Colonic mucosa (tissue), 4 donors: Measurements from ENCODE around the gene MPP1. TPM values are rescaled to one million over a fixed set of nuclear protein-coding genes. Genes with fewer than 3 reads are reported as not detected.
A peak's percentile ranks its signal among the peaks of the same experiment; 100 is the strongest.

Source experiments
- DNase-seq: peaks from one replicate; pipeline ENCODE4 v3.0.0-alpha.2; 2020
- H3K27ac ChIP-seq: fragments of 200-600 bp; one replicate; pipeline ENCODE4 v1.8.0; 2021
- H3K27me3 ChIP-seq: fragments of 200-600 bp; one replicate; pipeline ENCODE4 v1.8.0; 2021
- H3K36me3 ChIP-seq: fragments of 200-600 bp; one replicate; pipeline ENCODE4 v1.8.0; 2021
- H3K4me1 ChIP-seq: fragments of 200-600 bp; one replicate; pipeline ENCODE4 v1.8.0; 2021; ENCODE audit warnings: mild to moderate bottlenecking
- H3K4me3 ChIP-seq: fragments of 200-600 bp; one replicate; pipeline ENCODE4 v1.8.0; 2021
- H3K9ac ChIP-seq, 2 donors: one replicate each; pipeline ENCODE4 v1.7.0; 2013; ENCODE audit warnings: control low read depth in 2 of 2, low read depth in 2 of 2, low read length in 2 of 2
- H3K9me3 ChIP-seq: fragments of 200-600 bp; one replicate; pipeline ENCODE4 v1.8.0; 2021
- intact Hi-C: fragments of 100-400 bp; cut with DNase I; formaldehyde crosslinking; loops from one replicate; pipeline ENCODE4 v1.14.1; 2022
- total RNA-seq, 2 donors: library from RNA; stranded (reverse); fragmentation: NEBNext Ultra II Directional in 1 of 2; extraction: Animal tissue kit (Norgen Biotek cat#: 25700) in 1 of 2; gene quantifications; one replicate each; pipeline ENCODE4 v1.2.1, GENCODE V29; 2021
- TF ChIP-seq, protein P1 (sequence below): fragments of 200-600 bp; IDR thresholded peaks from one replicate; pipeline ENCODE4 v1.8.0; 2022; ENCODE audit warnings: antibody characterized with exemption, mild to moderate bottlenecking
- donor health status: healthy.
- donor health status: DM: no; HTN: no; CAD: no.
- donor health status: DM: no; HTN: no; CAD: no.

Gene MPP1
- 10 to 100 TPM; 13.0 to 24.3 TPM for total RNA-seq

DNA sequence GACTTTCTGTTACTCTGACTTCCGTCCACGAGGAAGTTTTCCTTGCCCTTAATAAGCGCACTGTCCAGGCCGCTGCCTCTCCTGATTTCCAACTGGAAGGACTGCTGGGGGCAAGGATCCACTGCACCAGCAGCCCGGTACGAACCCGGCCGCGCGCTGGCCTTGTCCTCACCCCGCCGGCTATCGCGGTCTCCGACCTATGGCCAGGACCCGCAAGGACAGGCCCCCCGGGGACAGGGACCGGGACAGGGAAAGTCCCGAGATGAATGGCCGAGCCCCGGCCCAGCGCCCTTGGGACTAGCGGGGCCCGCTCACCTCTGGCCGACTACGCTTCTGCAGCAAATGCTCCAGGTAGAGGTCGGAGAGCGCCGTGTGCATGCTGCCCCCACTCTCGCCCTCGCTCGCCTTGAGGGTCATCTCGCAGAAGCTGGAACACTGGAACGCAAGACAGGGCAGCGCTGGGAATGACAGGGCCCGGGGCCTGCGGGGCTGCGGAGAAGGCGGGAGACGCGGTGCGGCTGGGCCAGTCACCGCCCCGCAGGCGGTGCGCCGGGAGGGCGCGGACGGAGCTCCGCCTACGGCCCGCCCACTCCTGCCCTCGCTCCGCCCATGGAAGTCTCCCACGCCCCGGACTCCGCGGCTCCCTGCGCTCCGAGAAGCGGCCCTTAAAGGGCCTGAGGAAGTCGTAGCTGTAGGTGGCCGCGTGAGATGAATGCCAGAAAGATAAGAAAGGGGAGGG, at the start of gene MPP1:
MPP1 (minus strand) TSS at position 529 of the 739 bp plus-strand sequence; CDS start at position 417, 112 bp downstream.
- H3K4me3 ChIP-seq: peak within 1 kb of the TSS; percentile 61
- intact Hi-C loops: no loop called here
- TF ChIP-seq, protein P1, sequence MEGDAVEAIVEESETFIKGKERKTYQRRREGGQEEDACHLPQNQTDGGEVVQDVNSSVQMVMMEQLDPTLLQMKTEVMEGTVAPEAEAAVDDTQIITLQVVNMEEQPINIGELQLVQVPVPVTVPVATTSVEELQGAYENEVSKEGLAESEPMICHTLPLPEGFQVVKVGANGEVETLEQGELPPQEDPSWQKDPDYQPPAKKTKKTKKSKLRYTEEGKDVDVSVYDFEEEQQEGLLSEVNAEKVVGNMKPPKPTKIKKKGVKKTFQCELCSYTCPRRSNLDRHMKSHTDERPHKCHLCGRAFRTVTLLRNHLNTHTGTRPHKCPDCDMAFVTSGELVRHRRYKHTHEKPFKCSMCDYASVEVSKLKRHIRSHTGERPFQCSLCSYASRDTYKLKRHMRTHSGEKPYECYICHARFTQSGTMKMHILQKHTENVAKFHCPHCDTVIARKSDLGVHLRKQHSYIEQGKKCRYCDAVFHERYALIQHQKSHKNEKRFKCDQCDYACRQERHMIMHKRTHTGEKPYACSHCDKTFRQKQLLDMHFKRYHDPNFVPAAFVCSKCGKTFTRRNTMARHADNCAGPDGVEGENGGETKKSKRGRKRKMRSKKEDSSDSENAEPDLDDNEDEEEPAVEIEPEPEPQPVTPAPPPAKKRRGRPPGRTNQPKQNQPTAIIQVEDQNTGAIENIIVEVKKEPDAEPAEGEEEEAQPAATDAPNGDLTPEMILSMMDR: no peak
- DNase-seq: peak; percentile 76
- H3K4me1 ChIP-seq: peaks cover 3% of the 10 kb centered on the region
- no peaks in the 10 kb centered on the region for H3K36me3 ChIP-seq
- peak within 1 kb of the TSS; percentile 73 to 79 for H3K9ac ChIP-seq
- no peaks in the 10 kb centered on the region for H3K27me3 ChIP-seq
- peak within 1 kb of the TSS; percentile 65 for H3K27ac ChIP-seq
- H3K9me3 ChIP-seq: no peaks in the 10 kb centered on the region

DNA sequence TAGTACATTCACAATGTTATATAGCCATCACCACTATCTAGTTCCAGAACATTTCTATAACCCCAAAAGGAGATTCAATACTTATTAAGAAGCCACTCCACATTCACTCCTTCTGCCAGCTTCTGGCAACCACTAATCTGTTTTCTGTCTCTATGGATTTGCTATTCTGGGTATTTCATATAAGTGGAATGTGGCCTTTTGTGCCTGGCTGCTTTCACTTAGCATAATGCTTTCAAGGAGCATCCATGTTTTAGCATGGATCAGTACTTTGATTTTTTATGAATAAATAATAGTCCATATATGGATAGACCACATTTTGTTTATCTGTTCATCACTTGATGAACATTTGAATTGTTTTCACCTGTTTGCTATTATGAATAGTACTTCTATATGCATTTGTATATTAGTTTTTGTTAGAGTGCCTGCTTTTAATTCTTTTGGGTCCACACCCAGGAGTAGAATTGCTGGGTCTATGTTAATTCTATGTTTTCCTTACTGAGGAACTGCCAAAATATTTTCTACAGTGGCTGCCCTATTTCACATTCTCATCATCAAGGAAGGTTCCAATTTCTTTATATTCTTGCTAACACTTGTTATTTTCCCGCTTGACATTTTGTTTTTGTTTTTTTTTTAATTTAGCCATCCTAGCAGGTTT, 45.8 kb upstream of the MPP1 start:
- no peaks in the 10 kb centered on the region for H3K36me3 ChIP-seq
- H3K4me3 ChIP-seq: no peak overlapping the region
- intact Hi-C loops: no loop called here
- no peaks in the 10 kb centered on the region for H3K4me1 ChIP-seq
- H3K9me3 ChIP-seq: no peaks in the 10 kb centered on the region
- H3K27me3 ChIP-seq: no peaks in the 10 kb centered on the region
- H3K9ac ChIP-seq: no peak overlapping the region
- DNase-seq: no peak
- no peak overlapping the region for H3K27ac ChIP-seq
- TF ChIP-seq, protein P1: no peak

DNA sequence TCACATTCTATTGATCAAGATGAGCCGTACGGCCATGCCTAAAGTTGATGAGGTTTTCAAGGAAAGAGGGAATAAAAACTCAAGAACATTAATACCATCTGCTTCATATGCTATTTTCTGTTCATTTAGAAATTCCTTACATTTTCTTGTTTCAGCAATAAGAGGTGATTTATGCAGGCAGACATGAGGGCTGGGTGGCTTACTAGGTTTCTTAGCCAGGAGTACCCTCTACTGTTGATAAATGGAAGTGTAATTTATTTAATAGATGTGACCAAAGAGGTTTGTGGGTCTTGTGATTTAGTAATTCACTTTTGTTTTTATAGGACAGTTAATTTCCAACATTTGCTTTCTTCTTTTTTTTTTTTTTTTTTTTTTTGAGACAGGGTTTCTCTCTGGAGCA, 35.6 kb upstream of the MPP1 start:
- H3K27ac ChIP-seq: no peak overlapping the region
- DNase-seq: no peak
- H3K4me3 ChIP-seq: no peak overlapping the region
- no peaks in the 10 kb centered on the region for H3K9me3 ChIP-seq
- H3K4me1 ChIP-seq: no peaks in the 10 kb centered on the region
- no peaks in the 10 kb centered on the region for H3K36me3 ChIP-seq
- intact Hi-C loops: no loop called here
- H3K9ac ChIP-seq: no peak overlapping the region
- no peaks in the 10 kb centered on the region for H3K27me3 ChIP-seq
- TF ChIP-seq, protein P1: peak; percentile 46

DNA sequence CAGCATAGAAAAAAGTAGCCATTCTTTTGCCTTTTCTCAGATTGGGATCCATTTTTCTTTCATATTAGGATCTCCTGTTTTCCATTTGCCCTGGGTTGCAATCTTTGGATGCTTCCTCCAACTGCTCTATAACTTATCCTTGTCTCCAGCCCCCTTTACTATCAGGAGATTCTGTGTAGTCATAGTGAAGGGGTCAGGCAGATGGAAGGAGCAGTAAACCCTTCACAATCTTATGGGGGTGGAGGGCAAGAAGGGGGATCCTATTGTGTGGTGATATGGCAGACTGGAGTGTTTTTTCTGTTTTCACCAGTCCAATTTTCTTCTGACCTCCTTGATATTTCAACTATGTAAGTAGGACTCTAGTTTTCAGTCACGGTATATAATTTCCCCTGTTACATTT, 30.9 kb upstream of the MPP1 start:
- no peaks in the 10 kb centered on the region for H3K36me3 ChIP-seq
- no peak for DNase-seq
- intact Hi-C loops: no loop called here
- H3K4me1 ChIP-seq: no peaks in the 10 kb centered on the region
- TF ChIP-seq, protein P1: no peak
- H3K9me3 ChIP-seq: no peaks in the 10 kb centered on the region
- no peak overlapping the region for H3K27ac ChIP-seq
- H3K9ac ChIP-seq: no peak overlapping the region
- H3K27me3 ChIP-seq: no peaks in the 10 kb centered on the region
- H3K4me3 ChIP-seq: no peak overlapping the region

DNA sequence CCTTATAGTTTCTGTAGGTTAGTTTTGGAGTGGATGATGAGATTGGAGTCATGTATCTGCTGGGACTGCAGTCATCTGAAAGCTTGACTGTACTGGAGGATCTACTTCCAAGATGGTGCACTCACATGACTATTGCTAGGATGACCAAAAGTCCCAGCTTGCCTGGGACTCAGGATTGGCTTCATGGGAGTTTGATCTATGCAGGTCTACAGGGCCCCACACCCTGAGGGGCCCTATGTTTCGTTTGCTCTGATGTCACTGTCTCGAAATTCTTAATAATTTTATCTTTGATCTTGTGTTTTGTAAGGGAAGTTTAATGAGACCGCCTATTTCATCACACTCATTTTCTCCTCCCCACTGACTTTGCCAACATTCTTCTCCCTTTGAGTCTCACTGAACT, 29.3 kb upstream of the MPP1 start, which contains the start of gene SMIM9:
SMIM9 (minus strand) TSS at position 101 of the 400 bp plus-strand sequence. CDS start 3,806 bp downstream, outside the sequence.
- Histone ChIP-seq H3K36me3 (no peaks in the 10 kb centered on the region), H3K27ac (no peak within 1 kb of the TSS), H3K27me3 (no peaks in the 10 kb centered on the region), H3K9ac (no peak within 1 kb of the TSS), H3K4me3 (no peak within 1 kb of the TSS), H3K9me3 (no peaks in the 10 kb centered on the region), H3K4me1 (no peaks in the 10 kb centered on the region)
- intact Hi-C loops: no loop called here
- TF ChIP-seq, protein P1: no peak
- DNase-seq: no peak
